MM.1S (cell line): ENCODE data around the gene LPAR6.
"Not testable (repeated sequence)": the region's sequence is repeated elsewhere in the genome, so short reads cannot be mapped to it uniquely, and the experiment has no call there.

ENCODE experiments used
- DNase-seq: peaks from one replicate; pipeline ENCODE4 v3.0.0-alpha.2; 2015
- H2AFZ ChIP-seq: fragments of 300-600 bp; sonication (generic); 2 replicates; pipeline ENCODE4 v1.6.0; 2016; ENCODE audit warnings: antibody characterized with exemption, low read length
- H3F3A ChIP-seq: fragments of 300-600 bp; sonication (generic); 2 replicates; pipeline ENCODE4 v1.6.1; 2016; ENCODE audit warnings: mild to moderate bottlenecking, antibody characterized with exemption, low read length, moderate library complexity, mixed read lengths; ENCODE audit not compliant: insufficient read depth
- H3K27ac ChIP-seq: fragments of 300-600 bp; sonication (generic); 2 replicates; pipeline ENCODE4 v1.5.1; 2016; ENCODE audit warnings: mild to moderate bottlenecking, low read length
- H3K27me3 ChIP-seq: fragments of 300-600 bp; sonication (generic); replicated peaks from 2 replicates; pipeline ENCODE4 v1.6.0; 2016; ENCODE audit warnings: low read length; ENCODE audit not compliant: insufficient read depth
- H3K36me3 ChIP-seq: fragments of 300-600 bp; sonication (generic); replicated peaks from 2 replicates; pipeline ENCODE4 v1.6.1; 2016; ENCODE audit warnings: mild to moderate bottlenecking, low read length, mixed read lengths; ENCODE audit not compliant: insufficient read depth
- H3K4me1 ChIP-seq: fragments of 300-600 bp; sonication (generic); 2 replicates; pipeline ENCODE4 v1.6.1; 2016; ENCODE audit warnings: low read length, mixed read lengths
- H3K4me2 ChIP-seq: fragments of 300-600 bp; sonication (generic); 2 replicates; pipeline ENCODE4 v1.6.0; 2016; ENCODE audit warnings: low read depth, low read length
- H3K4me3 ChIP-seq: fragments of 300-600 bp; sonication (generic); 2 replicates; pipeline ENCODE4 v1.5.1; 2016; ENCODE audit warnings: low read length, mixed read lengths
- H3K79me2 ChIP-seq: fragments of 300-600 bp; sonication (generic); 2 replicates; pipeline ENCODE4 v1.6.1; 2016; ENCODE audit warnings: mixed run types, low read length, mixed read lengths
- H3K9ac ChIP-seq: fragments of 300-600 bp; sonication (generic); 2 replicates; pipeline ENCODE4 v1.6.1; 2016; ENCODE audit warnings: low read length, mixed read lengths
- H3K9me2 ChIP-seq: fragments of 300-600 bp; sonication (generic); replicated peaks from 2 replicates; pipeline ENCODE4 v1.6.1; 2016; ENCODE audit warnings: mild to moderate bottlenecking, low read length, mixed read lengths; ENCODE audit not compliant: insufficient read depth
- H3K9me3 ChIP-seq: fragments of 300-600 bp; sonication (generic); replicated peaks from 2 replicates; pipeline ENCODE4 v1.6.1; 2016; ENCODE audit warnings: mild to moderate bottlenecking, low read length, mixed read lengths; ENCODE audit not compliant: insufficient read depth
- H4K20me1 ChIP-seq: fragments of 300-600 bp; sonication (generic); 2 replicates; pipeline ENCODE4 v1.6.1; 2016; ENCODE audit warnings: mild to moderate bottlenecking, low read length, moderate library complexity, mixed read lengths; ENCODE audit not compliant: insufficient read depth
- CTCF ChIP-seq: fragments of 300-600 bp; sonication (generic); IDR thresholded peaks from 2 replicates; pipeline ENCODE4 v1.5.1; 2016; ENCODE audit warnings: antibody characterized with exemption, low read length, mixed read lengths
- EZH2 ChIP-seq: fragments of 300-600 bp; sonication (generic); optimal IDR thresholded peaks from 2 replicates; pipeline ENCODE3; 2017; ENCODE audit warnings: low read depth, mild to moderate bottlenecking, antibody characterized with exemption, low read length, mixed read lengths
- EZH2phosphoT487 ChIP-seq: fragments of 300-600 bp; sonication (generic); IDR thresholded peaks from 2 replicates; pipeline ENCODE4 v1.6.1; 2018; ENCODE audit warnings: antibody characterized with exemption, low read length

The LPAR6 gene

DNA sequence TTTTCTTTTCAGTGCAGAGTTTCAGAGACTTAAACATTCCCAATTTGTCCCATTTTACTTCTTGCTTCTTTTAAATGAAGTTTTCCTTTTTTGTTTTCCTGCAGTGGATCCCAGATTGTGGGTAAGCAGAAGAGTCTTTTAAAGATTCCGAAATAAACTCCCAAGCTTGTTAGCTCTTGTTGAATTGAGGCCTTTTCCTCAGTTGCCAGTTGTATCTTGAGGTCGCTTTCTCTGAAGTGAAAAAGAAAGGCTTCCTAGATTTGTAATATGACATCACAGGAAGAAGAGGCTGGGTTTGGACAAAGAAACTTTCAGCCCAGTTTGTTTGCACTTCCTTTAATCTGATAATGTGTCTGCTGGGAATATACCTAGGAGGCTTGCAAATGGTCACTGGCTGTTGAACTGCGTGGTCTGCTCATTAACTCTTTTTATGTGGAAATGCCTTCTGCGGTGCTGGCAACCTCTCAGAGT lies at the start of gene LPAR6:
Gene LPAR6 (minus strand): TSS at position 233 of the 471 bp plus-strand sequence. CDS start 690 bp downstream, outside the sequence.
- H3K4me3 ChIP-seq = no peak within 1 kb of the TSS
- H3K27ac ChIP-seq = no peak within 1 kb of the TSS

DNA sequence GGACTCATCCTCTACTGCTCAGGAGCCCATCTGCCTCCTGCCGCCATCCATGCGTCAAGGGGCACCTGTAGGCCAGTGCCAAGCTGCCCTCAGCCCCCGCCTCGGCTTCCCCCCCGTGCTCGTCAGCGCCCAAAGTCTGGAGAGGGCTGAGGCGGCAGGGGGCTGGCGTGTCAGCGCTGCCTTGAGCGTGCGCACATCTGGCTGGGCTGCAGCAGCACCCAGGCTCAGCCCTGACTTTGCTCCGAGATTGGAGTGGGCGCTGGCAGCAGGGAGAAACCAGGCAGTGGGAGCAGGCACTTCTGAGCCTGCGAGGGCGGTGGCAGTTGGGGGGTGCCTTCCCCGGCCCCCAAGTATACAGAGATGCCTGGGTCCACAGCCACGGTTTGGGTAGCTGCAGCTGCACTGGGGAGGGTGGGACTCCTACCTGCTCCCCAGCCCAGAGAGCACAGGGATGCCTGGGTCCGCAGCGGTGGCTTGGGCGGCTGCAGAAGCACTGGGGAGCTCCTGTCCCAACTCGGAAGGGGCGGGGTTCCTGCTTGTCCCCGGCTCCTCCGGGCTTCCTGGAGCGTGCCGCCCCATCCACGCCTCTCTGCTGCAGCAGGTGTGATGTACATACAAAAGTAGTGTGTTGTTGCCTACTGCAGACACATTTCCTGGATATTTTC lies 44.8 kb upstream of the LPAR6 start:
- Histone ChIP-seq H3K4me2 (no peak overlapping the region), H3K27ac (no peak overlapping the region), H3K9me3 (no peaks in the 10 kb centered on the region), H3K4me1 (no peaks in the 10 kb centered on the region), H3K9ac (no peak overlapping the region), H3K27me3 (no peaks in the 10 kb centered on the region), H3F3A (no peaks in the 10 kb centered on the region), H3K9me2 (no peaks in the 10 kb centered on the region), H3K36me3 (no peaks in the 10 kb centered on the region), H4K20me1 (no peaks in the 10 kb centered on the region), H3K79me2 (no peaks in the 10 kb centered on the region), H3K4me3 (no peak overlapping the region), H2AFZ (no peak overlapping the region)
- DNase-seq = no peak
- TF ChIP-seq EZH2phosphoT487 (no peak), EZH2 (no peak), CTCF (no peak)

More for the DNA sequence above, at the start of gene LPAR6:
- H3K4me2 ChIP-seq = no peak within 1 kb of the TSS
- H3K9ac ChIP-seq = no peak within 1 kb of the TSS
- no peak for DNase-seq
- H3K79me2 ChIP-seq = no peaks in the 10 kb centered on the region
- H3K36me3 ChIP-seq = no peaks in the 10 kb centered on the region
- no peaks in the 10 kb centered on the region for H3K9me3 ChIP-seq
- no peaks in the 10 kb centered on the region for H3K9me2 ChIP-seq
- no peaks in the 10 kb centered on the region for H3F3A ChIP-seq
- no peaks in the 10 kb centered on the region for H3K4me1 ChIP-seq
- no peaks in the 10 kb centered on the region for H4K20me1 ChIP-seq
- TF ChIP-seq EZH2phosphoT487 (no peak), EZH2 (no peak), CTCF (no peak)
- no peaks in the 10 kb centered on the region for H3K27me3 ChIP-seq
- H2AFZ ChIP-seq = no peak within 1 kb of the TSS

GRCh38 chr13:48456546-48456945 lies 43.6 kb upstream of the LPAR6 start:
- Histone ChIP-seq H3K27me3 (no peaks in the 10 kb centered on the region), H3K79me2 (no peaks in the 10 kb centered on the region), H4K20me1 (no peaks in the 10 kb centered on the region), H2AFZ (no peak overlapping the region), H3K4me3 (no peak overlapping the region), H3K4me2 (no peak overlapping the region), H3K36me3 (no peaks in the 10 kb centered on the region), H3K9me2 (no peaks in the 10 kb centered on the region), H3K4me1 (no peaks in the 10 kb centered on the region), H3K9me3 (no peaks in the 10 kb centered on the region), H3K27ac (no peak overlapping the region), H3F3A (no peaks in the 10 kb centered on the region), H3K9ac (no peak overlapping the region)
- DNase-seq = no peak
- TF ChIP-seq EZH2phosphoT487 (no peak), EZH2 (no peak), CTCF (no peak)

DNA sequence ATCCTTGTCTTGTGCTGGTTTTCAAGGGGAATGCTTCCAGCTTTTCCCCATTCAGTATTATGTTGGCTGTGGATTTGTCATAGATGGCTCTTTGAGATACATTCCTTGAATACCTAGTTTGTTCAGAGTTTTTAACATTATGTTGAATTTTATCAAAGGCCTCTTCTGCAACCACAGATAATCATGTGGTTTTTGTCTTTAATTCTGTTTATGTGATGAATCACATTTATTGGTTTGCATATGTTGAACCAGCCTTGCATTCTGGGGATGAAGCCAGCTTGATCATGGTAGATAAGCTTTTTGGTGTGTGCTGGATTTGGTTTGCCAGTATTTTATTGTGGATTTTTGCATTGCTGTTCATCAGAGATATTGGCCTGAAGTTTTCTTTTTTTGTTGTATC lies 38.3 kb upstream of the LPAR6 start:
- H3K4me2 ChIP-seq, H4K20me1 ChIP-seq, H3K9me3 ChIP-seq, H3K27ac ChIP-seq, H3K9me2 ChIP-seq, H3K9ac ChIP-seq, H3F3A ChIP-seq, H3K4me1 ChIP-seq, H2AFZ ChIP-seq, H3K27me3 ChIP-seq, H3K4me3 ChIP-seq, DNase-seq, H3K36me3 ChIP-seq, H3K79me2 ChIP-seq: not testable (repeated sequence)
